Gastrocnemius medialis (tissue), 4 donors: ENCODE measurements around the gene OPN1MW. TPM values are rescaled to one million over a fixed set of nuclear protein-coding genes. Genes with fewer than 3 reads are reported as not detected.
"Not testable (repeated sequence)": the region's sequence is repeated elsewhere in the genome, so short reads cannot be mapped to it uniquely, and the experiment has no call there.

Experiments used
- ATAC-seq, 2 donors: fragments of 150-250 bp; one replicate each; pipeline ENCODE4 v1.9.1; 2016
- DNase-seq, 2 donors: peaks; one replicate each; pipeline ENCODE4 v3.0.0-alpha.2; 2019
- H3K27ac ChIP-seq, 4 donors: fragments of 200-600 bp; sonication (generic); 1 replicate in 1 of 4; 2 replicates in 3 of 4; pipeline ENCODE4 v1.5.1; 2016 to 2018; ENCODE audit warnings: mild to moderate bottlenecking in 2 of 4, moderate library complexity in 1 of 4
- H3K27me3 ChIP-seq, 3 donors: fragments of 200-600 bp; sonication (generic) in 2 of 3; 1 replicate in 1 of 3; 2 replicates in 2 of 3; pipeline versions ENCODE4 v1.5.1 to v1.6.0; 2016 to 2019; ENCODE audit warnings: mild to moderate bottlenecking in 1 of 3, moderate library complexity in 1 of 3
- H3K36me3 ChIP-seq, 2 donors: fragments of 200-600 bp; sonication (generic) in 1 of 2; one replicate each; pipeline ENCODE4 v1.5.1; 2017 to 2018
- H3K4me1 ChIP-seq, 2 donors: fragments of 200-600 bp; sonication (generic) in 1 of 2; one replicate each; pipeline ENCODE4 v1.5.1; 2016 to 2017; ENCODE audit warnings: mild to moderate bottlenecking in 2 of 2
- H3K4me3 ChIP-seq, 4 donors: fragments of 200-600 bp; sonication (generic) in 3 of 4; 1 replicate in 1 of 4; 2 replicates in 3 of 4; pipeline ENCODE4 v1.5.1; 2016 to 2019; ENCODE audit warnings: mild to moderate bottlenecking in 2 of 4
- H3K9me3 ChIP-seq, 3 donors: fragments of 200-600 bp; sonication (generic) in 2 of 3; 1 replicate in 1 of 3; 2 replicates in 2 of 3; pipeline ENCODE4 v1.5.1; 2016 to 2019
- CTCF ChIP-seq, 5 experiments: fragments of 450-650 bp in 3 of 5; fragments of 200-600 bp in 2 of 5; sonication (generic) in 2 of 5; IDR thresholded peaks in 4 of 5; conservative IDR thresholded peaks in 1 of 5; 1 replicate in 4 of 5; 2 replicates in 1 of 5; pipeline ENCODE4 v1.5.1; 2016 to 2019; ENCODE audit warnings: antibody characterized with exemption in 5 of 5, mild to moderate bottlenecking in 3 of 5, moderate library complexity in 3 of 5
- POLR2A ChIP-seq, 2 donors: fragments of 450-650 bp; IDR thresholded peaks; one replicate each; pipeline ENCODE4 v1.6.1; 2017; ENCODE audit warnings: antibody characterized with exemption in 2 of 2, mild to moderate bottlenecking in 2 of 2, moderate library complexity in 2 of 2
- in situ Hi-C, 4 donors: fragments of 200-750 bp; cut with MboI; loops; one replicate each; pipeline versions ENCODE4 v1.15.0 to v1.8.0; 2017; ENCODE audit warnings: low sequenced_read_pairs in 4 of 4
- intact Hi-C: fragments of 100-400 bp; cut with DNase I; formaldehyde crosslinking; loops from one replicate; pipeline ENCODE4 v1.15.1; 2023; ENCODE audit warnings: low total_unique reads
- total RNA-seq, 4 donors: library from RNA; depleted of rRNA; stranded (reverse); fragments of >200 nt; gene quantifications; one replicate each; pipeline versions ENCODE4 v1.1.0 to v1.2.3, GENCODE V29; 2016

The OPN1MW gene
- not detected for total RNA-seq

GRCh38 chrX:154182296-154182695 lies at the start of gene OPN1MW:
Gene OPN1MW (plus strand): TSS chrX:154182596. CDS start chrX:154182678, 82 bp downstream.
- ATAC-seq: not testable (repeated sequence)

GRCh38 chrX:154135458-154136229 lies 46.8 kb upstream of the OPN1MW start:
- in situ Hi-C loops: no loop called here
- no peaks in the 10 kb centered on the region for H3K36me3 ChIP-seq
- intact Hi-C loops: no loop called here
- ATAC-seq (no peak), DNase-seq (no peak)
- H3K4me1 ChIP-seq: peaks cover 0 to 7% of the 10 kb centered on the region in 2 donors
- H3K27ac ChIP-seq: no peak overlapping the region
- H3K9me3 ChIP-seq: no peaks in the 10 kb centered on the region
- TF ChIP-seq POLR2A (IDR thresholded peaks at IDR 0.05) (no peak), CTCF (IDR thresholded peaks at IDR 0.05 in 4 of 5, conservative IDR thresholded peaks at IDR 0.05 in 1 of 5) (no peak)
- H3K4me3 ChIP-seq: no peak overlapping the region
- H3K27me3 ChIP-seq: no peaks in the 10 kb centered on the region

More at GRCh38 chrX:154182296-154182695, at the start of gene OPN1MW:
- DNase-seq, intact Hi-C loops, H3K9me3 ChIP-seq, H3K4me1 ChIP-seq, H3K4me3 ChIP-seq, H3K27ac ChIP-seq, H3K36me3 ChIP-seq, H3K27me3 ChIP-seq, in situ Hi-C loops: not testable (repeated sequence)

GRCh38 chrX:154136627-154137161 lies 45.7 kb upstream of the OPN1MW start:
- no peaks in the 10 kb centered on the region for H3K36me3 ChIP-seq
- TF ChIP-seq CTCF (IDR thresholded peaks at IDR 0.05 in 4 of 5, conservative IDR thresholded peaks at IDR 0.05 in 1 of 5) (peak; percentile 45 to 80 (median 68)), POLR2A (IDR thresholded peaks at IDR 0.05) (no peak)
- in situ Hi-C loops: no loop called here
- H3K27ac ChIP-seq: peak overlapping the region in 3 of 4 donors; percentile 2 to 49 (median 43)
- intact Hi-C loops: no loop called here
- no peaks in the 10 kb centered on the region for H3K9me3 ChIP-seq
- DNase-seq (peak; percentile 14 to 38), ATAC-seq (peak; percentile 58 to 68)
- H3K27me3 ChIP-seq: no peaks in the 10 kb centered on the region
- peak overlapping the region; percentile 40 to 52 (median 48) for H3K4me3 ChIP-seq
- H3K4me1 ChIP-seq: peaks cover 0 to 7% of the 10 kb centered on the region in 2 donors

- Histone ChIP-seq H3K36me3 (no peaks in the 10 kb centered on the region), H3K27ac (no peak overlapping the region), H3K4me1 (peaks cover 0 to 7% of the 10 kb centered on the region in 2 donors), H3K27me3 (no peaks in the 10 kb centered on the region), H3K9me3 (no peaks in the 10 kb centered on the region), H3K4me3 (no peak overlapping the region)
- no peak for ATAC-seq
- TF ChIP-seq CTCF (IDR thresholded peaks at IDR 0.05 in 4 of 5, conservative IDR thresholded peaks at IDR 0.05 in 1 of 5) (no peak), POLR2A (IDR thresholded peaks at IDR 0.05) (no peak)
- DNase-seq: no peak
- intact Hi-C loops (no loop called here), in situ Hi-C loops (no loop called here)
These were observed 43.5 kb upstream of the OPN1MW start for GRCh38 chrX:154138857-154139256.

GRCh38 chrX:154140206-154140605 lies 42.2 kb upstream of the OPN1MW start:
- DNase-seq (no peak), ATAC-seq (no peak)
- H3K27ac ChIP-seq: no peak overlapping the region
- no peaks in the 10 kb centered on the region for H3K36me3 ChIP-seq
- H3K27me3 ChIP-seq: no peaks in the 10 kb centered on the region
- H3K4me1 ChIP-seq: peaks cover 0 to 7% of the 10 kb centered on the region in 2 donors
- TF ChIP-seq POLR2A (IDR thresholded peaks at IDR 0.05): no peak
- H3K4me3 ChIP-seq: no peak overlapping the region
- intact Hi-C loops (no loop called here), in situ Hi-C loops (no loop called here)
- no peaks in the 10 kb centered on the region for H3K9me3 ChIP-seq
